GM21529 (cell line): ENCODE results near the gene CPM.

Experiments used
- ATAC-seq: cut with Tn5 transposase; IDR thresholded peaks from one replicate; pipeline ENCODE4 v1.9.1; 2021; ENCODE audit not compliant: unreplicated experiment

Gene CPM

GRCh38 chr12:68880660-68881325 is 52.2 kb downstream of the CPM start:
- ATAC-seq: no peak

DNA sequence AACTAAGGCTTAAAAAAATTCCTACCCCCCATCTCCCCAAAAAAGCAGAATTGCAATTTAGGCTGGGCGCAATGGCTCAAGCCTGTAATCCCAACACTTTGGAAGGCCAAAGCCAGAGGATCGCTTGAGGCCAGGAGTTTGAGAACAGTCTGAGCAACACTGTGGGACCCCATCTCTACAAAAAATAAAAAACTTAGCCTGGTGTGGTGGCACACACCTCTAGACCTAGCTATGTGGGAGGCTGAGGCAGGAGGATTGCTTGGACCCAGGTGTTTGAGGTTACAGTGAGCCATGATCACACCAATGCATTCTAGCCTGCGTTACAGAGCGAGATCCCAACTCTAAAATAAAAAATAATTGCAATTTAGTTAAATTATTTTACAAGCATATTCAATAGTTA is 54.1 kb downstream of the CPM start:
- no peak for ATAC-seq

DNA sequence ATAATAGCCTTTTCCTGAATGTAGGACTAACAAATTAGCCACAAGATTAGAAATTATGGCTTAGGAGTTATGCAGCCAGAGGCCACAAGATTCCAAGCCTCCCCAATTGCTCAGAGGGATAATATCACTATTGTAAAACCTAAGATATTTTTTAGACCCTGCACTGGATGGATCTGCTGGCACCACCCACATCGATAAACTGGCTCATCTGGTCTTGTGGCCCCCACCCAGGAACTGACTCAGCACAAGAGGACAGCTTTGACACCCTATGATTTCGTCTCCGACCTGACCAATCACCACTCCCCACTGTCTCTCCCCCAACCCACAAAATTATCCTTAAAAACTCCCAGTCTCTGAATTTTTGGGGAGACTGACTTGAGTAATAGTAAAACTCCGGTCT is 54.7 kb downstream of the CPM start:
- no peak for ATAC-seq

DNA sequence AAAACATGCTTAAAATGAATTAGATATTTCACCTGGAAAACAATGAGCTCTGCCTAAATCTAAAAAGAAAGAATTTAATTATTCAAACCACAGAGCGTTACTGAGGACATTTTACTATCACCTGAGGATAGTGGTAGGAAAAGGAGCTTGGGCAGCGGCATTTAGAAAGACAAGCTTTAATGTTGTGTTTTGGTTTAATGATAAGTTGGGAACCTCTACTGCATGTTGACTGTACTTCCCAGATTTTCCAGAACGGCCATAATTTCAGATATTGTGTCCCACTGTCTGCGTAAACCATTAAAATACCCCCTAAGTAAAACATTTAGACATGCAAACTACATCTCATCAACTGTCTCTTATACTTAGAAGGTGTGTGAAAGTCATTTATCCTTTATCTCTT is 55.4 kb downstream of the CPM start:
- no peak for ATAC-seq

GRCh38 chr12:68876461-68876860 is 56.5 kb downstream of the CPM start:
- no peak for ATAC-seq

GRCh38 chr12:68873316-68873715 is 59.7 kb downstream of the CPM start:
- ATAC-seq: no peak

GRCh38 chr12:68871921-68872320 is 61.0 kb downstream of the CPM start:
- ATAC-seq: peak; percentile 49

DNA sequence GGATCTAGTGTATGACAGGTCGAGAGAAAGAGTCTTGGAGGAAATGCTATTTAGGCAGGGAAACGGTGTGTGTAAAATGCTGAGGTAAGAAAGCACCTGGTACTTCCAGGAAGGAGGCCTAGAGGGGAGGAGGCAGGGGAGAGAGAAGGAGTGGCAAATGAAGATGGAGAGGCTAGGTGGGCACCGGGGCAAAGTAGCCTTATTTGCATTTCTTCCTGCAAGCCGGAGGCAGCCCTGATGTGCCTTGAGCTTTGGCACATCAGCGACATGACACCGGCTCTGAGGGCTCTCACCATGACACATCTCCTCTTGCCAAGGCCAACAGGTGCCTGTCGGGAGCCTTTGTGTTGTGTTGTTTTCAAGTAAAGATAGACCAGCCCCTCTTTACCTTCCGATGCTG is 61.6 kb downstream of the CPM start:
- ATAC-seq: no peak

- ATAC-seq: no peak
These were observed 62.5 kb downstream of the CPM start for GRCh38 chr12:68870443-68870842.

- ATAC-seq: no peak
These were observed 63.0 kb downstream of the CPM start for GRCh38 chr12:68870011-68870410.

- ATAC-seq: no peak
These were observed 64.8 kb downstream of the CPM start for GRCh38 chr12:68868043-68868790.

- no peak for ATAC-seq
These were observed 65.4 kb downstream of the CPM start for GRCh38 chr12:68867606-68868005.

GRCh38 chr12:68866950-68867349 is 66.0 kb downstream of the CPM start:
- ATAC-seq: no peak

DNA sequence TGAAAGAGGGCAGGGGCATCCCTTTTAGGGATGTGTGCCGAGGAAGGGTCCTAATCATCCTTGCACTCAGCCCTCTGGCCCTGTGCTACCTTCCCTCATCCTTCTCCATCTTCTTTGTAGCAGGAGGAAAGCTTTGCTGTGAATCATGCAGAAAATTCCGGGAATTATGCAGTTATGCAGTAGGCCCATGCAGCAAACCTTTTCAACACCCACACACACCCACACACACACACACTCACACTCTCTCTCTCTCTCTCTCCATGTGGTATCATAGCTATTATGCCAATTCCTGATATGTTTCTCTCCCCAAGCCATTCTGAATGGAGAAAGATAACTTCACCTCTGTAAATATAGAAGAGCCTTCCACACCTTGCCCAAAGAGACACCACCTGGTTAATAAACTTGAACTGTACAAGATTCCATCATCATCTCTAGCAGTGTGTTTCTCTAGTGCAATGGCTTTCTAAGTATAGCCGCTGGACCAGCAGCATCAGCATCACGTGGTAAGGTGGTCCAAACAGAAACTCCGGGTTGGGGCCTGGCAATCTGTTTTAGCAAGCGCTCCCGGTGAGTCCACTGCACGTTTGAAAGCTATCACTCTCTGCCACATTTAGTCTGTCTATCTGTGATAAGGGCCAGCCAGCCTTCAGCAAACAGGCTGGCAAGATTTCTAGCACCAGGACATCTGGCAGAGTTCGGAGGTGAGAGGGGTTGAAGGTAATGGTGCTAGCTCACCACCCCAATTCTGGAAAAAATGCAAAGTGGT is 67.4 kb downstream of the CPM start:
- ATAC-seq: no peak

- ATAC-seq: no peak
These were observed 68.4 kb downstream of the CPM start for GRCh38 chr12:68864604-68865003.

- peak; percentile 64 for ATAC-seq
These were observed 69.0 kb downstream of the CPM start for GRCh38 chr12:68863886-68864454.

DNA sequence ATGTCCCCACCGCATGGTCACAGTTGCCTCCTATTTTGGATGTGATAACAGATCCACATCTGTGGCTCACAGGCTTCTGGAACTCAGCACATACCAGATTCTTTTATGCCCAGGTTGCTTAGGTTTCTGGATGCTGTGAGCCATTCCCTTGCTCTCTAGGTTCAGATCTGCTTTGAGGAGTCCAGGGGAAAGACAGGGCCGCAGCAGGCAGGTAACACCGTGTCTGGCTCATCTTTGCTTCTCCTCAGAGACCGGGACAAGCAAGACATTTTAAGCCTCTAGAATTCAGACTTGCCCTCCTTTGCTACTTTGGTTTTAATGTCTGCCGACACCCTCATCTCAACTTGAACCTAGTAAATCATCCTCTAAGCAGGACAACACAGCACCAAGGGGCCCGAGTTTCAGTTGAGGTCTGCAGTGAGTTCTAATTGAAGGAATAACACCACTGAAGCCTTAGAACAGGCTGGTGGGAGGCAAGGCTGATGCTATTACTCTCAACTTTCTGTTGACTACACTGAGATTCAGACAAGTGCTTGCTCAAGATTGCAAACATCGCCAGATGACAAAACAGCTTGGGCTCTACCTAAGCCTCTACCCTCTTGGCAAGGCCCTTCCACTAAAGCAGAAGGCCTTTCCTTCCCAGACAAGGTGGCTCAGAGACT is 69.7 kb downstream of the CPM start:
- no peak for ATAC-seq

DNA sequence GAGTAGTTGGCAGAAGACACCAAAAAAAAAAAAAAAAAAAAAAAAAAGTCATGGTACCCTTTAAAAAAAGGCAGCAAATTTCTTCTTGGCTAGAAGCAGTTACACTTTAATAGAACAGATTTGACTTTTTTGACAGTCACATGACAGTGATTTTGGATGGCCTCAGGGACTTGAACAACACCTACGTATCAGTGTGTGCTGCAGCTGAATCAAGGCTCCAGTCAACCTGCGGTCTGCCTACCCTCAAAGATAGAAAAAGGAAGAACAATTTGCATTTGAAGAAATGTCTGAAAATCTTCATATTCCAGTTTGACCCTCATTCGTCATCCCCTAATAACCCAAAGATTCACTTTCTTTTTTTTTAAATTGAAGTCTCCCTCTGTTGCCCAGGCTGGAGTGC is 71.1 kb downstream of the CPM start:
- no peak for ATAC-seq

GRCh38 chr12:68856510-68856909 is 76.5 kb downstream of the CPM start:
- no peak for ATAC-seq

- ATAC-seq: no peak
These were observed 77.2 kb downstream of the CPM start for GRCh38 chr12:68855771-68856170.

DNA sequence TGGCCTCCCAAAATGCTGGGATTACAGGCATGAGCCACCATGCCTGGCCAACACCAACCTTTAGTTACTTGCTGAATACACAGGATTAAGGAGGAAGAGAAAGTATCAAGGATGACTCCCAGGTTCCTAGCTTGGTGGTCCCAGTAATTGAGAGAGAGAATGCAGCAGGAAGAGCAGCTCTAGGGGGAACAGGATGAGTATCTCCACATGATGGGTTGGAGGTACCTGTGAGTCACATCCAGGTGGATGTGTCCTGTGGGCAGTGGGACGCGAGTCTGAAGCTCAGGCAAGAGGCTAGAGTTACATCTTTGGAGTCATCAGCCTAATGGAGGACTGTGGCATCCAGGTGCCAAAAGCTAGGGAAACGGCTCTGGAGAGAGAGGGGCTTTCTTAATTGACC is 77.9 kb downstream of the CPM start:
- no peak for ATAC-seq
